SH-SY5Y (cell line): ENCODE data around the gene MAP2.

Source experiments
- GATA2 ChIP-seq: IDR thresholded peaks from 2 replicates; pipeline ENCODE4 v1.6.1; 2011; ENCODE audit warnings: mild to moderate bottlenecking, low read depth, low read length
- GATA3 ChIP-seq: IDR thresholded peaks from 2 replicates; pipeline ENCODE4 v1.6.1; 2011; ENCODE audit warnings: low read depth, mild to moderate bottlenecking, low read length, moderate library complexity

- TF ChIP-seq GATA2 = no peak
- no peak for TF ChIP-seq GATA3
Measured at GRCh38 chr2:209761566-209761965, 337.7 kb downstream of the MAP2 start.
